A673 (cell line): ENCODE results near the gene AUH. TPM values are rescaled to one million over a fixed set of nuclear protein-coding genes. Genes with fewer than 3 reads are reported as not detected.

Source experiments
- BruUV-seq: library from RNA; stranded (reverse); fragments of 400-500 nt; replicated peaks from 2 replicates; lab custom pipeline; 2021; lab: Mats Ljungman, UMichigan
- CTCF ChIA-PET: fragments of 300-600 bp; sonication (Branson Sonifier 250); formaldehyde crosslinking; loops from one replicate; lab custom pipeline; 2022; ENCODE audit warnings: antibody characterized with exemption; lab: Charles Lee
- POLR2A ChIA-PET: fragments of 300-600 bp; sonication (Branson Sonifier 250); formaldehyde crosslinking; loops from one replicate; lab custom pipeline; 2022; ENCODE audit warnings: antibody characterized with exemption; ENCODE audit not compliant: low non-redundant PET; lab: Charles Lee
- DNase-seq: peaks from one replicate; pipeline ENCODE4 v3.0.0-alpha.2; 2015; ENCODE audit warnings: low spot score
- H3K27ac ChIP-seq: fragments of 200-600 bp; sonication (generic); 2 replicates; pipeline ENCODE4 v1.5.1; 2016; ENCODE audit warnings: mixed run types, low read depth, mild to moderate bottlenecking, mixed read lengths, antibody characterized with exemption, low read length; ENCODE audit not compliant: poor library complexity, severe bottlenecking
- H3K27me3 ChIP-seq: fragments of 200-600 bp; sonication (generic); replicated peaks from 2 replicates; pipeline ENCODE4 v1.6.1; 2017; ENCODE audit warnings: mixed run types, low read depth, mild to moderate bottlenecking, mixed read lengths, antibody characterized with exemption, low read length; ENCODE audit not compliant: insufficient read depth, poor library complexity
- H3K36me3 ChIP-seq: fragments of 200-600 bp; sonication (generic); 2 replicates; pipeline ENCODE4 v1.6.1; 2016; ENCODE audit warnings: mixed run types, mild to moderate bottlenecking, mixed read lengths, antibody characterized with exemption, low read length; ENCODE audit not compliant: insufficient read depth, poor library complexity, severe bottlenecking
- H3K4me1 ChIP-seq: fragments of 200-600 bp; sonication (generic); 2 replicates; pipeline ENCODE4 v1.6.1; 2017; ENCODE audit warnings: mixed run types, mild to moderate bottlenecking, mixed read lengths, antibody characterized with exemption, low read length; ENCODE audit not compliant: insufficient read depth, poor library complexity, severe bottlenecking
- H3K4me3 ChIP-seq: fragments of 200-600 bp; sonication (generic); 2 replicates; pipeline ENCODE4 v1.5.1; 2016; ENCODE audit warnings: low read depth, mixed run types, mild to moderate bottlenecking, mixed read lengths, low read length; ENCODE audit not compliant: poor library complexity, severe bottlenecking
- H3K9me3 ChIP-seq: fragments of 200-600 bp; sonication (generic); 2 replicates; pipeline ENCODE4 v1.6.1; 2016; ENCODE audit warnings: mixed run types, low read depth, mild to moderate bottlenecking, mixed read lengths, antibody characterized with exemption, low read length; ENCODE audit not compliant: poor library complexity, severe bottlenecking
- CTCF ChIP-seq: fragments of 300-800, 200-600 bp; sonication (generic); conservative IDR thresholded peaks from 2 replicates; pipeline ENCODE4 v1.5.1; 2017; ENCODE audit warnings: low read depth, mild to moderate bottlenecking, antibody characterized with exemption, low read length, moderate library complexity, mixed read lengths
- EZH2 ChIP-seq: fragments of 200-600 bp; sonication (generic); IDR thresholded peaks from 2 replicates; pipeline ENCODE4 v1.6.1; 2017; ENCODE audit warnings: borderline replicate concordance, low read depth, mild to moderate bottlenecking, mixed read lengths, antibody characterized with exemption, low read length; ENCODE audit not compliant: poor library complexity, severe bottlenecking
- intact Hi-C: fragments of 100-400 bp; cut with micrococcal nuclease; formaldehyde crosslinking; loops from one replicate; pipeline ENCODE4 v1.10.0; 2022; ENCODE audit not compliant: unreplicated experiment
- total RNA-seq: library from RNA; stranded (reverse); gene quantifications from 2 replicates; pipeline ENCODE4 v1.2.3, GENCODE V29; 2021

AUH gene
- total RNA-seq, 1 experiment from 2014 or later, result 12.3 TPM

DNA sequence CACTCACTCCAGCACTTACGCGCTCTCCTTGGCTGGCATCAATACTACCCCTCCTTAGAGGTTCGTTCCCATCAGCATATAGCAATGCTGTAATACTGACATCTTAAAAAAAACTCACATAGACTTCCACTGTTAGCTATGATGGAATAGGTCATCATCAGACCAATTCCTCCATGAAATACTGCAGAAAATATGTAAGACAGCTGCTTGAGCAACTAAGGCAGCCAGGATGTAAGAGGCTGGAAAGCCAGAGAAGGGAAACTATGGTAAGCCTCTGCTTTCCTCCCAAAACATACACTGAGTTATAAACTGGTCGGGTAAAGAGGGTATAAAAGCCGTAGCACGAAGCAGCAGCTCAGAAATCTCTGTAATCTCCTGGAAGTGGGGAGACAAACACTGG is 33.5 kb downstream of the AUH start:
- no peaks in the 10 kb centered on the region for H3K27me3 ChIP-seq
- BruUV-seq, result no TSS peak
- POLR2A ChIA-PET, result no interaction called here

GRCh38 chr9:91321691-91322090 is 40.0 kb downstream of the AUH start:
- Histone ChIP-seq H3K9me3 (no peaks in the 10 kb centered on the region), H3K27ac (no peak overlapping the region), H3K27me3 (no peaks in the 10 kb centered on the region), H3K36me3 (no peaks in the 10 kb centered on the region), H3K4me3 (no peak overlapping the region), H3K4me1 (no peaks in the 10 kb centered on the region)
- POLR2A ChIA-PET, result no interaction called here
- no TSS peak for BruUV-seq
- CTCF ChIA-PET, result no interaction called here
- DNase-seq, result no peak
- no peak for TF ChIP-seq EZH2
- TF ChIP-seq CTCF, result no peak
- intact Hi-C loops, result no loop called here

More for the DNA sequence above, 33.5 kb downstream of the AUH start:
- no peaks in the 10 kb centered on the region for H3K36me3 ChIP-seq
- H3K4me3 ChIP-seq, result no peak overlapping the region
- no peaks in the 10 kb centered on the region for H3K4me1 ChIP-seq
- intact Hi-C loops, result no loop called here
- CTCF ChIA-PET, result no interaction called here
- no peak overlapping the region for H3K27ac ChIP-seq
- DNase-seq, result no peak
- H3K9me3 ChIP-seq, result peaks cover 9% of the 10 kb centered on the region
- TF ChIP-seq EZH2, result no peak
- no peak for TF ChIP-seq CTCF

GRCh38 chr9:91320299-91320698 is 41.4 kb downstream of the AUH start:
- CTCF ChIA-PET, result no interaction called here
- Histone ChIP-seq H3K4me3 (no peak overlapping the region), H3K9me3 (no peaks in the 10 kb centered on the region), H3K27me3 (no peaks in the 10 kb centered on the region), H3K36me3 (no peaks in the 10 kb centered on the region), H3K27ac (no peak overlapping the region), H3K4me1 (no peaks in the 10 kb centered on the region)
- intact Hi-C loops, result no loop called here
- TF ChIP-seq EZH2, result no peak
- TF ChIP-seq CTCF, result no peak
- POLR2A ChIA-PET, result no interaction called here
- BruUV-seq, result no TSS peak
- DNase-seq, result no peak
